B cell (primary cell): Measurements from ENCODE around the gene MICALL2.

Source experiments
- CTCF ChIP-seq: fragments of 200-600 bp; IDR thresholded peaks from one replicate; pipeline ENCODE4 v1.8.0; 2022; ENCODE audit warnings: antibody characterized with exemption, mild to moderate bottlenecking
- EZH2 ChIP-seq: IDR thresholded peaks from 2 replicates; pipeline ENCODE4 v1.6.1; 2012; ENCODE audit warnings: borderline replicate concordance, low read depth, mild to moderate bottlenecking, moderate library complexity, low read length; ENCODE audit not compliant: insufficient read depth, poor library complexity, severe bottlenecking

DNA sequence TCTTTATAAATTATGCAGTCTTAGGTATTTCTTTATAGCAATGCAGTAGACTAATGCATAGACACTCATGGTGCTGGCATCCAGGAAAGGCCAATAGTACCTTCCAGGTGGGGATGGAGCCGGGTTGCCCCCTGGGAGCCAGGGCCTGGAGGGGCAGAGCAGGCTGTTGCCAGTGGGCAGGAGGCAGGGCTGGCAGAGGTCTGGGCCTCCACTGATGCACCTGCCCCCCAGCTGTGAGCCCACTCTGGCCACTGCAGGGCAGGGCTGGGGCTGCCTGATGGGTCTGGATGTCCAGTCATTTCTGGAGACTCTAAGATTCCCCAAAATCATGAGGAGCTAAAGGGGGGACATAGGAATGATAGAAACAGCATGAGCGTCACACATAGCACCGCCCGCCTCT, 66.7 kb downstream of the MICALL2 start:
- TF ChIP-seq EZH2 (no peak), CTCF (no peak)
